Frontal cortex (tissue), 1 donor: ENCODE results near the gene DNAL1. TPM values are rescaled to one million over a fixed set of nuclear protein-coding genes. Genes with fewer than 3 reads are reported as not detected.

Experiments used
- small RNA-seq: library from RNA; depleted of rRNA; stranded (forward); fragments of <200 nt; gene quantifications from one replicate; pipeline ENCODE3, GENCODE V24; 2014
- total RNA-seq: library from RNA; depleted of rRNA; stranded (reverse); fragments of >200 nt; gene quantifications from one replicate; pipeline ENCODE4 v1.2.3, GENCODE V29; 2014

DNAL1 gene
- total RNA-seq, 1 donor from 2014 or later = 33.4 TPM

Small RNAs within 50 kb of the gene (small RNA-seq; reads per million reads assigned to genes)
- not detected for gene RNU6-240P

Other genes with a start within 250 kb of the DNAL1 start
- 13.5 TPM for gene NUMB, start 186.4 kb upstream of the DNAL1 start, total RNA-seq
- gene RIOX1, start 154.1 kb upstream of the DNAL1 start, total RNA-seq = 27.7 TPM
- 2.4 TPM for gene ACOT1, start 107.8 kb upstream of the DNAL1 start, total RNA-seq
- 0.82 TPM for gene HEATR4, start 86.0 kb upstream of the DNAL1 start, total RNA-seq
- 28.5 TPM for gene ACOT2, start 75.8 kb upstream of the DNAL1 start, total RNA-seq
- gene ACOT4, start 53.1 kb upstream of the DNAL1 start, total RNA-seq = 1.2 TPM
- gene ACOT6, start 32.5 kb upstream of the DNAL1 start, total RNA-seq = not detected
- 70.5 TPM for gene PNMA1, start 69.4 kb downstream of the DNAL1 start, total RNA-seq
- gene PTGR2, start 206.8 kb downstream of the DNAL1 start, total RNA-seq = 4.9 TPM
- gene ZNF410, start 241.9 kb downstream of the DNAL1 start, total RNA-seq = 71.3 TPM